ENCODE measurements around the gene KRTAP3-3. TPM values are rescaled to one million over a fixed set of nuclear protein-coding genes. Genes with fewer than 3 reads are reported as not detected.

The KRTAP3-3 gene
- total RNA-seq, 4 donors from 2014 or later: not detected

- no peak for TF ChIP-seq CTCF (IDR thresholded peaks at IDR 0.05; ENCODE audit: low read depth)
These were observed 13.8 kb downstream of the KRTAP3-3 start for GRCh38 chr17:40980117-40980516.

GRCh38 chr17:40978575-40979151, 15.3 kb downstream of the KRTAP3-3 start:
- no peak for TF ChIP-seq CTCF (IDR thresholded peaks at IDR 0.05; ENCODE audit: low read depth)

GRCh38 chr17:40975516-40975915, 18.4 kb downstream of the KRTAP3-3 start:
- TF ChIP-seq CTCF (IDR thresholded peaks at IDR 0.05; ENCODE audit: low read depth): no peak

- no peak for TF ChIP-seq CTCF (IDR thresholded peaks at IDR 0.05; ENCODE audit: low read depth)
These were observed 19.6 kb downstream of the KRTAP3-3 start for GRCh38 chr17:40974366-40974765.

GRCh38 chr17:40967582-40967981, 26.4 kb downstream of the KRTAP3-3 start:
- TF ChIP-seq CTCF (IDR thresholded peaks at IDR 0.05; ENCODE audit: low read depth): no peak

- no peak for TF ChIP-seq CTCF (IDR thresholded peaks at IDR 0.05; ENCODE audit: low read depth)
These were observed 27.1 kb downstream of the KRTAP3-3 start, which contains the start of gene KRT39 for GRCh38 chr17:40966848-40967247. KRT39 (minus strand) TSS chr17:40966948; CDS start chr17:40966856, 92 bp downstream.

- TF ChIP-seq CTCF (IDR thresholded peaks at IDR 0.05; ENCODE audit: low read depth): no peak
These were observed 30.1 kb downstream of the KRTAP3-3 start for GRCh38 chr17:40963838-40964237.
